Ecto neural progenitor cell (in vitro differentiated cells): ENCODE data around the gene INAFM2.

ENCODE experiments used
- DNase-seq: peaks from one replicate; pipeline ENCODE4 v3.0.0-alpha.2; 2018; ENCODE audit warnings: low spot score

INAFM2 gene

GRCh38 chr15:40365016-40365415, 41.5 kb downstream of the INAFM2 start:
- DNase-seq = no peak

- DNase-seq = no peak
Measured at GRCh38 chr15:40365624-40366456, 42.3 kb downstream of the INAFM2 start.

GRCh38 chr15:40366457-40367370, 43.2 kb downstream of the INAFM2 start:
- no peak for DNase-seq

GRCh38 chr15:40367371-40367685, 43.8 kb downstream of the INAFM2 start:
- no peak for DNase-seq

- DNase-seq = peak; percentile 91
Measured at GRCh38 chr15:40367686-40368611, 44.5 kb downstream of the INAFM2 start.

GRCh38 chr15:40368719-40369473, 45.4 kb downstream of the INAFM2 start:
- peak; percentile 47 for DNase-seq

- peak; percentile 46 for DNase-seq
Measured at GRCh38 chr15:40369474-40369869, 46.0 kb downstream of the INAFM2 start.

- no peak for DNase-seq
Measured at GRCh38 chr15:40369971-40370370, 46.5 kb downstream of the INAFM2 start.

- no peak for DNase-seq
Measured at GRCh38 chr15:40372981-40373380, 49.5 kb downstream of the INAFM2 start.
